ENCODE results near the gene GMDS.

GMDS gene

GRCh38 chr6:1895721-1896120 is 349.7 kb downstream of the GMDS start:
- DNase-seq (ENCODE audit: low spot score) = no peak

GRCh38 chr6:1894954-1895353 is 350.5 kb downstream of the GMDS start:
- DNase-seq (ENCODE audit: low spot score) = no peak

- no peak for DNase-seq (ENCODE audit: low spot score)
These were observed 351.8 kb downstream of the GMDS start for GRCh38 chr6:1893470-1894130.

- DNase-seq (ENCODE audit: low spot score) = no peak
These were observed 352.7 kb downstream of the GMDS start for GRCh38 chr6:1892716-1893115.

GRCh38 chr6:1890987-1891386 is 354.4 kb downstream of the GMDS start:
- DNase-seq (ENCODE audit: low spot score) = no peak

GRCh38 chr6:1890071-1890470 is 355.3 kb downstream of the GMDS start:
- DNase-seq (ENCODE audit: low spot score) = no peak

GRCh38 chr6:1885576-1886011 is 359.8 kb downstream of the GMDS start:
- no peak for DNase-seq (ENCODE audit: low spot score)

- no peak for DNase-seq (ENCODE audit: low spot score)
These were observed 361.1 kb downstream of the GMDS start for GRCh38 chr6:1884313-1884712.

GRCh38 chr6:1878330-1878729 is 367.1 kb downstream of the GMDS start:
- no peak for DNase-seq (ENCODE audit: low spot score)

GRCh38 chr6:1873781-1874180 is 371.6 kb downstream of the GMDS start:
- DNase-seq (ENCODE audit: low spot score) = no peak

- peak; percentile 57 for DNase-seq (ENCODE audit: low spot score)
These were observed 372.7 kb downstream of the GMDS start for GRCh38 chr6:1872649-1873131.

GRCh38 chr6:1871724-1872315 is 373.6 kb downstream of the GMDS start:
- DNase-seq (ENCODE audit: low spot score) = peak; percentile 20

GRCh38 chr6:1870932-1871331 is 374.5 kb downstream of the GMDS start:
- DNase-seq (ENCODE audit: low spot score) = no peak

- DNase-seq (ENCODE audit: low spot score) = no peak
These were observed 375.2 kb downstream of the GMDS start for GRCh38 chr6:1870251-1870650.

GRCh38 chr6:1869769-1870168 is 375.6 kb downstream of the GMDS start:
- DNase-seq (ENCODE audit: low spot score) = no peak

- DNase-seq (ENCODE audit: low spot score) = no peak
These were observed 376.1 kb downstream of the GMDS start for GRCh38 chr6:1869308-1869707.

GRCh38 chr6:1868561-1869261 is 376.7 kb downstream of the GMDS start:
- DNase-seq (ENCODE audit: low spot score) = no peak

- DNase-seq (ENCODE audit: low spot score) = no peak
These were observed 378.2 kb downstream of the GMDS start for GRCh38 chr6:1867197-1867596.

- DNase-seq (ENCODE audit: low spot score) = no peak
These were observed 379.8 kb downstream of the GMDS start for GRCh38 chr6:1865585-1865984.

- DNase-seq (ENCODE audit: low spot score) = no peak
These were observed 380.9 kb downstream of the GMDS start for GRCh38 chr6:1864496-1864895.

- no peak for DNase-seq (ENCODE audit: low spot score)
These were observed 383.0 kb downstream of the GMDS start for GRCh38 chr6:1862411-1862810.

- DNase-seq (ENCODE audit: low spot score) = no peak
These were observed 384.6 kb downstream of the GMDS start for GRCh38 chr6:1860756-1861348.

GRCh38 chr6:1858859-1859258 is 386.5 kb downstream of the GMDS start:
- DNase-seq (ENCODE audit: low spot score) = no peak

Data from GM03348 (cell line).